Heart left ventricle (tissue), 16 donors: ENCODE data around the gene ZAP70. TPM values are rescaled to one million over a fixed set of nuclear protein-coding genes. Genes with fewer than 3 reads are reported as not detected.
A peak's percentile ranks its signal among the peaks of the same experiment; 100 is the strongest.

Experiments
- ATAC-seq, 4 donors: fragments of 200-7000 bp; cut with Tn5 transposase; one replicate each; pipeline ENCODE4 v1.9.1; 2020 to 2022; ENCODE audit warnings: moderate library complexity in 4 of 4, mild to moderate bottlenecking in 3 of 4, moderate number of reproducible peaks in 1 of 4
- DNase-seq, 5 donors: peaks; one replicate each; pipeline ENCODE4 v3.0.0-alpha.2; 2020
- H3K27ac ChIP-seq, 12 donors: fragments of 200-600 bp; sonication (generic) in 4 of 12; one replicate each; pipeline versions ENCODE4 v1.5.0 to v1.8.0; 2016 to 2022; ENCODE audit warnings: mild to moderate bottlenecking in 2 of 12
- H3K27me3 ChIP-seq, 9 donors: fragments of 200-600 bp; sonication (generic) in 2 of 9; one replicate each; pipeline versions ENCODE4 v1.5.1 to v1.8.0; 2016 to 2022; ENCODE audit warnings: mild to moderate bottlenecking in 3 of 9
- H3K36me3 ChIP-seq, 9 donors: fragments of 200-600 bp; sonication (generic) in 2 of 9; one replicate each; pipeline versions ENCODE4 v1.5.0 to v1.8.0; 2018 to 2022; ENCODE audit warnings: mild to moderate bottlenecking in 2 of 9
- H3K4me1 ChIP-seq, 12 donors: fragments of 200-600 bp; sonication (generic) in 4 of 12; one replicate each; pipeline versions ENCODE4 v1.5.0 to v1.8.0; 2016 to 2022; ENCODE audit warnings: mild to moderate bottlenecking in 3 of 12
- H3K4me3 ChIP-seq, 12 donors: fragments of 200-600 bp; sonication (generic) in 4 of 12; one replicate each; pipeline versions ENCODE4 v1.5.0 to v1.8.0; 2017 to 2022; ENCODE audit warnings: mild to moderate bottlenecking in 9 of 12, moderate library complexity in 4 of 12
- H3K9me3 ChIP-seq, 12 donors: fragments of 200-600 bp; sonication (generic) in 4 of 12; one replicate each; pipeline versions ENCODE4 v1.5.0 to v1.8.0; 2016 to 2022; ENCODE audit warnings: mild to moderate bottlenecking in 1 of 12
- CTCF ChIP-seq, 12 donors: fragments of 200-600 bp; sonication (generic) in 4 of 12; IDR thresholded peaks; one replicate each; pipeline versions ENCODE4 v1.5.0 to v1.8.0; 2018 to 2022; ENCODE audit warnings: antibody characterized with exemption in 12 of 12, mild to moderate bottlenecking in 5 of 12
- POLR2A ChIP-seq, 2 donors: fragments of 450-650 bp; IDR thresholded peaks; one replicate each; pipeline ENCODE4 v1.6.1; 2017; ENCODE audit warnings: antibody characterized with exemption in 2 of 2, mild to moderate bottlenecking in 2 of 2, moderate library complexity in 2 of 2
- WGBS, 4 donors: extraction: QIAGEN DNeasy Blood & Tissue Kit in 2 of 4; methylation state at CpG; one replicate each; pipeline versions ENCODE4 v1.1.5 to v1.1.7; 2013 to 2018; 5-methylcytosine and 5-hydroxymethylcytosine counted together
- intact Hi-C, 10 donors: fragments of 100-400 bp; cut with DNase I; formaldehyde crosslinking; loops; one replicate each; pipeline versions ENCODE4 v1.11.1 to v1.14.2; 2022
- polyA plus RNA-seq, 2 donors: library from polyadenylated mRNA; stranded (reverse); fragments of 200-250 nt; gene quantifications; one replicate each; pipeline ENCODE4 v1.2.3, GENCODE V29; 2013
- total RNA-seq, 9 donors: library from RNA; depleted of rRNA in 2 of 9; stranded (reverse); fragments of >200 nt in 2 of 9; fragmentation: NEBNext Ultra II Directional in 3 of 9; extraction: Animal tissue kit (Norgen Biotek cat#: 25700) in 3 of 9; gene quantifications; one replicate each; pipeline versions ENCODE4 v1.1.0 to v1.2.4, GENCODE V29; 2016 to 2023
- donor health status: ischemic (EF 13 %, LVEDD 7.1; RV severe dilation, severe dysfunction).
- donor health status: healthy with polysubstance abuse.
- donor health status: DM: no; HTN: yes; CAD: no.
- donor health status: DM: no; HTN: no; CAD: no.
- donor health status: ischemic (EF 25% LVEDD 6.9; RV normal size, moderate dysfunction).
- donor health status: ischemic (EF 25% LVEDD 5.7; RV mildly dilated, moderate dysfunction).
- donor health status: healthy.
- donor health status: DM: yes; HTN: yes; CAD: no.
- donor health status: ischemic (EF 35%, LVEDD 5.7; RV mildly dilated, moderate dysfunction).
- donor health status: nonischemic (EF 11% LVEDD 7.7; RV severe dilation, severe dysfunction).
- donor health status: DM: yes; HTN: yes; CAD: no.
- donor health status: PGD.
- donor health status: ischemic (EF 29% LVEDD 5.4; RV normal size, mild dysfunction).
- donor health status: nonischemic (EF 23%, LVEDD 6.1; RV moderate dilation, normal function).

ZAP70 gene
- total and polyA plus RNA-seq, 11 donors: 0.16 to 13.5 (median 0.70) TPM; not detected in 1

- H3K9me3 ChIP-seq: no peaks in the 10 kb centered on the region
- H3K27me3 ChIP-seq: no peaks in the 10 kb centered on the region
- WGBS, 4 donors: 41 to 48% (median 44%) methylated on average over 19 of the region's 19 CpGs
- peak; percentile 48 to 69 (median 61) for TF ChIP-seq CTCF (IDR thresholded peaks at IDR 0.05)
- peak in 1 of 2 donors; percentile 13 for TF ChIP-seq POLR2A (IDR thresholded peaks at IDR 0.05)
- peaks cover 0 to 26% (median 6%) of the 10 kb centered on the region in 12 donors for H3K4me1 ChIP-seq
- intact Hi-C loops: loop anchor here in 1 of 10 donors (5.0 kb wide), 1 partner anchor 38 kb away; no protein-coding TSS in a partner anchor
- DNase-seq (peak in 2 of 5 donors; percentile 31 to 45), ATAC-seq (peak in 1 of 4 donors; percentile 28)
- H3K36me3 ChIP-seq: peaks cover 0 to 4% (median 0%) of the 10 kb centered on the region in 9 donors
- H3K4me3 ChIP-seq: no peak overlapping the region
- H3K27ac ChIP-seq: no peak overlapping the region
Observed at GRCh38 chr2:97740590-97741182, 27.3 kb downstream of the ZAP70 start.

- Histone ChIP-seq H3K4me1 (peaks cover 0 to 26% (median 6%) of the 10 kb centered on the region in 12 donors), H3K4me3 (no peak overlapping the region), H3K36me3 (peaks cover 0 to 4% (median 0%) of the 10 kb centered on the region in 9 donors), H3K27me3 (no peaks in the 10 kb centered on the region), H3K9me3 (no peaks in the 10 kb centered on the region), H3K27ac (no peak overlapping the region)
- WGBS, 4 donors: 92 to 96% (median 94%) methylated on average over 20 of the region's 20 CpGs
- no peak for ATAC-seq
- peak in 1 of 5 donors; percentile 29 for DNase-seq
- intact Hi-C loops: loop anchor here in 1 of 10 donors (5.0 kb wide), 1 partner anchor 39 kb away; no protein-coding TSS in a partner anchor
- TF ChIP-seq POLR2A (IDR thresholded peaks at IDR 0.05): no peak
- no peak for TF ChIP-seq CTCF (IDR thresholded peaks at IDR 0.05)
Observed at GRCh38 chr2:97741251-97741650, 27.9 kb downstream of the ZAP70 start.

- peak in 1 of 5 donors; percentile 9 for DNase-seq
- Histone ChIP-seq H3K9me3 (no peaks in the 10 kb centered on the region), H3K36me3 (peaks cover 0 to 4% (median 0%) of the 10 kb centered on the region in 9 donors), H3K27me3 (no peaks in the 10 kb centered on the region), H3K4me3 (no peak overlapping the region), H3K27ac (peak overlapping the region in 3 of 12 donors; percentile 17 to 46 (median 27)), H3K4me1 (peaks cover 0 to 29% (median 6%) of the 10 kb centered on the region in 12 donors)
- WGBS, 4 donors: 63 to 70% (median 66%) methylated on average over 4 of the region's 4 CpGs
- intact Hi-C loops: loop anchor here in 1 of 10 donors (5.0 kb wide), 1 partner anchor 39 kb away; no protein-coding TSS in a partner anchor
- no peak for ATAC-seq
- TF ChIP-seq POLR2A (IDR thresholded peaks at IDR 0.05) (no peak), CTCF (IDR thresholded peaks at IDR 0.05) (no peak)
Observed at GRCh38 chr2:97741686-97742085, 28.3 kb downstream of the ZAP70 start.

- no peaks in the 10 kb centered on the region for H3K9me3 ChIP-seq
- no peaks in the 10 kb centered on the region for H3K27me3 ChIP-seq
- H3K27ac ChIP-seq: peak overlapping the region in 2 of 12 donors; percentile 46 to 49
- H3K4me1 ChIP-seq: peaks cover 0 to 36% (median 7%) of the 10 kb centered on the region in 12 donors
- intact Hi-C loops: loop anchor here in 1 of 10 donors (5.0 kb wide), 1 partner anchor 40 kb away; no protein-coding TSS in a partner anchor
- DNase-seq (peak in 2 of 5 donors; percentile 51 to 54), ATAC-seq (peak; percentile 44 to 84 (median 73))
- H3K36me3 ChIP-seq: peaks cover 0 to 4% (median 0%) of the 10 kb centered on the region in 9 donors
- H3K4me3 ChIP-seq: no peak overlapping the region
- 46 to 56% (median 49%) methylated on average over 4 of the region's 4 CpGs for WGBS, 4 donors
- no peak for TF ChIP-seq CTCF (IDR thresholded peaks at IDR 0.05)
Observed at GRCh38 chr2:97742381-97742847, 29.0 kb downstream of the ZAP70 start.
